Hepatocyte (in vitro differentiated cells): ENCODE results near the gene ZNF710.

Source experiments
- EZH2 ChIP-seq: fragments of 200-600 bp; sonication (generic); IDR thresholded peaks from 2 replicates; pipeline ENCODE4 v1.6.1; 2016; ENCODE audit warnings: antibody characterized with exemption, mild to moderate bottlenecking, borderline replicate concordance
- EZH2phosphoT487 ChIP-seq: fragments of 200-600 bp; sonication (generic); IDR thresholded peaks from one replicate; pipeline ENCODE4 v1.6.1; 2018; ENCODE audit warnings: antibody characterized with exemption, mild to moderate bottlenecking, low read depth, moderate library complexity; ENCODE audit not compliant: unreplicated experiment, severe bottlenecking
- TF ChIP-seq, protein P1 (sequence below): fragments of 200-600 bp; sonication (generic); IDR thresholded peaks from 2 replicates; pipeline ENCODE4 v1.5.1; 2016; ENCODE audit warnings: antibody characterized with exemption, mild to moderate bottlenecking; ENCODE audit not compliant: poor library complexity

- TF ChIP-seq, protein P1, sequence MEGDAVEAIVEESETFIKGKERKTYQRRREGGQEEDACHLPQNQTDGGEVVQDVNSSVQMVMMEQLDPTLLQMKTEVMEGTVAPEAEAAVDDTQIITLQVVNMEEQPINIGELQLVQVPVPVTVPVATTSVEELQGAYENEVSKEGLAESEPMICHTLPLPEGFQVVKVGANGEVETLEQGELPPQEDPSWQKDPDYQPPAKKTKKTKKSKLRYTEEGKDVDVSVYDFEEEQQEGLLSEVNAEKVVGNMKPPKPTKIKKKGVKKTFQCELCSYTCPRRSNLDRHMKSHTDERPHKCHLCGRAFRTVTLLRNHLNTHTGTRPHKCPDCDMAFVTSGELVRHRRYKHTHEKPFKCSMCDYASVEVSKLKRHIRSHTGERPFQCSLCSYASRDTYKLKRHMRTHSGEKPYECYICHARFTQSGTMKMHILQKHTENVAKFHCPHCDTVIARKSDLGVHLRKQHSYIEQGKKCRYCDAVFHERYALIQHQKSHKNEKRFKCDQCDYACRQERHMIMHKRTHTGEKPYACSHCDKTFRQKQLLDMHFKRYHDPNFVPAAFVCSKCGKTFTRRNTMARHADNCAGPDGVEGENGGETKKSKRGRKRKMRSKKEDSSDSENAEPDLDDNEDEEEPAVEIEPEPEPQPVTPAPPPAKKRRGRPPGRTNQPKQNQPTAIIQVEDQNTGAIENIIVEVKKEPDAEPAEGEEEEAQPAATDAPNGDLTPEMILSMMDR, result no peak
- TF ChIP-seq EZH2phosphoT487, result no peak
- no peak for TF ChIP-seq EZH2
Observed at GRCh38 chr15:90001683-90002427, 731 bp downstream of the ZNF710 start.
